Umbilical cord (tissue), 2 donors: ENCODE measurements around the gene SOX21. TPM values are rescaled to one million over a fixed set of nuclear protein-coding genes. Genes with fewer than 3 reads are reported as not detected.
"Not testable (repeated sequence)": the region's sequence is repeated elsewhere in the genome, so short reads cannot be mapped to it uniquely, and the experiment has no call there.

Experiments
- DNase-seq: peaks from one replicate; pipeline ENCODE4 v3.0.0-alpha.2; 2015; ENCODE audit warnings: low spot score
- total RNA-seq: library from RNA; depleted of rRNA; stranded (reverse); fragments of >200 nt; gene quantifications from one replicate; pipeline ENCODE4 v1.2.3, GENCODE V29; 2014; ENCODE audit warnings: low replicate concordance; ENCODE audit not compliant: insufficient read depth

Gene SOX21
- total RNA-seq, result 0.24 TPM

GRCh38 chr13:94712287-94712811, at the start of gene SOX21:
SOX21 (minus strand) TSS chr13:94712545; CDS start chr13:94712049, 496 bp downstream.
- DNase-seq, result no peak

GRCh38 chr13:94761407-94761806, 49.1 kb upstream of the SOX21 start:
- DNase-seq, result peak; percentile 2

GRCh38 chr13:94759120-94759728, 46.9 kb upstream of the SOX21 start:
- DNase-seq, result no peak

GRCh38 chr13:94758436-94758960, 46.2 kb upstream of the SOX21 start:
- no peak for DNase-seq

- DNase-seq, result no peak
These were observed 41.0 kb upstream of the SOX21 start for GRCh38 chr13:94753327-94753726.

- no peak for DNase-seq
These were observed 36.8 kb upstream of the SOX21 start for GRCh38 chr13:94749162-94749561.

GRCh38 chr13:94739235-94739634, 26.9 kb upstream of the SOX21 start:
- DNase-seq, result no peak

- no peak for DNase-seq
These were observed 18.7 kb upstream of the SOX21 start for GRCh38 chr13:94731028-94731427.

- not testable (repeated sequence) for DNase-seq
These were observed 17.6 kb upstream of the SOX21 start for GRCh38 chr13:94729941-94730340.

- DNase-seq, result no peak
These were observed 14.1 kb upstream of the SOX21 start for GRCh38 chr13:94726425-94726824.

GRCh38 chr13:94722609-94723345, 10.4 kb upstream of the SOX21 start:
- no peak for DNase-seq

- DNase-seq, result not testable (repeated sequence)
These were observed 6.4 kb upstream of the SOX21 start for GRCh38 chr13:94718697-94719096.

- no peak for DNase-seq
These were observed 5.6 kb upstream of the SOX21 start for GRCh38 chr13:94717916-94718315.

GRCh38 chr13:94716016-94716415, 3.7 kb upstream of the SOX21 start:
- DNase-seq, result no peak

- no peak for DNase-seq
These were observed 1.3 kb upstream of the SOX21 start for GRCh38 chr13:94713561-94714182.

- DNase-seq, result peak; percentile 63
These were observed 641 bp upstream of the SOX21 start for GRCh38 chr13:94712812-94713560.

- DNase-seq, result no peak
These were observed 621 bp downstream of the SOX21 start for GRCh38 chr13:94711561-94712286.

GRCh38 chr13:94710881-94711560, 1.3 kb downstream of the SOX21 start:
- no peak for DNase-seq

- DNase-seq, result no peak
These were observed 2.1 kb downstream of the SOX21 start for GRCh38 chr13:94710065-94710781.
